GM19043 (cell line): Measurements from ENCODE around the gene NEK10.
"Not testable (repeated sequence)": the region's sequence is repeated elsewhere in the genome, so short reads cannot be mapped to it uniquely, and the experiment has no call there.

Source experiments
- ATAC-seq: cut with Tn5 transposase; IDR thresholded peaks from one replicate; pipeline ENCODE4 v1.9.1; 2021; ENCODE audit warnings: low read depth; ENCODE audit not compliant: unreplicated experiment

The NEK10 gene

GRCh38 chr3:27354588-27355203 lies 14.5 kb downstream of the NEK10 start:
- no peak for ATAC-seq

GRCh38 chr3:27354161-27354560 lies 15.0 kb downstream of the NEK10 start:
- ATAC-seq = no peak

- no peak for ATAC-seq
These were observed 16.0 kb downstream of the NEK10 start for GRCh38 chr3:27353221-27353620.

- ATAC-seq = no peak
These were observed 17.1 kb downstream of the NEK10 start for GRCh38 chr3:27352047-27352446.

GRCh38 chr3:27349832-27350231 lies 19.4 kb downstream of the NEK10 start:
- no peak for ATAC-seq

GRCh38 chr3:27345959-27346865 lies 23.0 kb downstream of the NEK10 start:
- no peak for ATAC-seq

GRCh38 chr3:27345493-27345892 lies 23.7 kb downstream of the NEK10 start:
- no peak for ATAC-seq

GRCh38 chr3:27345045-27345444 lies 24.1 kb downstream of the NEK10 start:
- ATAC-seq = no peak

- ATAC-seq = no peak
These were observed 25.0 kb downstream of the NEK10 start for GRCh38 chr3:27344192-27344591.

- no peak for ATAC-seq
These were observed 26.9 kb downstream of the NEK10 start for GRCh38 chr3:27342267-27342666.

- ATAC-seq = peak; percentile 77
These were observed 28.6 kb downstream of the NEK10 start for GRCh38 chr3:27340534-27340933.

GRCh38 chr3:27335571-27335970 lies 33.6 kb downstream of the NEK10 start:
- no peak for ATAC-seq

- ATAC-seq = no peak
These were observed 35.3 kb downstream of the NEK10 start for GRCh38 chr3:27333843-27334242.

GRCh38 chr3:27328982-27329762 lies 40.0 kb downstream of the NEK10 start:
- not testable (repeated sequence) for ATAC-seq

- ATAC-seq = no peak
These were observed 42.3 kb downstream of the NEK10 start for GRCh38 chr3:27326629-27327545.

GRCh38 chr3:27326202-27326601 lies 43.0 kb downstream of the NEK10 start:
- no peak for ATAC-seq

GRCh38 chr3:27325419-27325818 lies 43.8 kb downstream of the NEK10 start:
- ATAC-seq = no peak

GRCh38 chr3:27324686-27325085 lies 44.5 kb downstream of the NEK10 start:
- ATAC-seq = no peak

GRCh38 chr3:27323087-27323570 lies 46.1 kb downstream of the NEK10 start:
- ATAC-seq = no peak

- no peak for ATAC-seq
These were observed 46.5 kb downstream of the NEK10 start for GRCh38 chr3:27322634-27323033.
